MCF 10A (cell line): Measurements from ENCODE around the gene PLXND1. TPM values are rescaled to one million over a fixed set of nuclear protein-coding genes. Genes with fewer than 3 reads are reported as not detected.

ENCODE experiments used
- BruUV-seq: library from RNA; stranded (reverse); fragments of 400-500 nt; replicated peaks from 2 replicates; lab custom pipeline; 2021; lab: Mats Ljungman, UMichigan
- CTCF ChIA-PET: fragments of 300-600 bp; sonication (Branson Sonifier 250); formaldehyde crosslinking; extraction: SDS; loops from one replicate; lab custom pipeline; 2021; ENCODE audit warnings: antibody characterized with exemption, inconsistent platforms; lab: Yijun Ruan, JAX
- POLR2A ChIA-PET: fragments of 300-600, 350-650 bp; sonication (Branson Sonifier 250); formaldehyde crosslinking; extraction: SDS; loops from one replicate; lab custom pipeline; 2020; ENCODE audit warnings: antibody characterized with exemption, inconsistent platforms; lab: Yijun Ruan, JAX
- DNase-seq: peaks from one replicate; pipeline ENCODE4 v3.0.0-alpha.2; 2018; ENCODE audit not compliant: unreplicated experiment
- H3K27ac Mint-ChIP-seq: one replicate; pipeline ENCODE4 v1.8.0; 2022; ENCODE audit warnings: mild to moderate bottlenecking, low read depth, mixed read lengths; ENCODE audit not compliant: unreplicated experiment
- H3K27me3 Mint-ChIP-seq: one replicate; pipeline ENCODE4 v1.8.0; 2022; ENCODE audit warnings: mixed read lengths; ENCODE audit not compliant: insufficient read depth, unreplicated experiment
- H3K36me3 Mint-ChIP-seq: one replicate; pipeline ENCODE4 v1.8.0; 2022; ENCODE audit warnings: mild to moderate bottlenecking, moderate library complexity, mixed read lengths; ENCODE audit not compliant: insufficient read depth, unreplicated experiment
- H3K4me1 Mint-ChIP-seq: one replicate; pipeline ENCODE4 v1.8.0; 2022; ENCODE audit warnings: mixed read lengths; ENCODE audit not compliant: insufficient read depth, unreplicated experiment
- H3K4me3 Mint-ChIP-seq: one replicate; pipeline ENCODE4 v1.8.0; 2022; ENCODE audit warnings: mild to moderate bottlenecking, moderate library complexity, mixed read lengths; ENCODE audit not compliant: unreplicated experiment
- H3K9me3 Mint-ChIP-seq: one replicate; pipeline ENCODE4 v1.8.0; 2022; ENCODE audit warnings: mixed read lengths; ENCODE audit not compliant: unreplicated experiment
- intact Hi-C: fragments of 100-400 bp; cut with micrococcal nuclease; formaldehyde crosslinking; loops from 2 replicates; pipeline ENCODE4 v1.14.1; 2022
- total RNA-seq: library from RNA; stranded (reverse); gene quantifications from 2 replicates; pipeline ENCODE4 v1.2.3, GENCODE V29; 2022
- TF ChIP-seq, protein P1 (sequence below): fragments of 200-600 bp; IDR thresholded peaks from one replicate; pipeline ENCODE4 v1.8.0; 2022; ENCODE audit warnings: antibody characterized with exemption, mild to moderate bottlenecking; ENCODE audit not compliant: unreplicated experiment

The PLXND1 gene
- total RNA-seq, 1 experiment from 2014 or later: 5.6 TPM

DNA sequence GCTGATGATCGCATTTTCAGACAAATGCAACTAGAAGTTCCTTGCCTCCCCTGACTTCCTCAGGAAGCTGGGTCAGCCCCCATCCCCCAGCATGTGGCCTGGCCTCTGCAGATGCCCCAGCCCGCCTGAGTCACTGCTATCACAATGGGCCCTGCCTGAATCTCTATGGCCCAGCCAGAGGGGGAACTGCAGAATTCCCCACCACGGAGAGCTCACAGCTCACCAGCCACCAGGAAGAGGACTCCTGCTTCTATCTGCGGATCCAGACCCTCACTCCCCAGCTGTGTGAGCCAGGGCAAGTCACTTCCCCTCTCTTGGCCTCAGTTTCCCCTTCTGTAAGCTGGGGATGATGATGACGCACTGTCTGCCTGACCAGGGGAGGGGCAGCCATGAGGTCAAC is 6.9 kb downstream of the PLXND1 start:
- Mint-ChIP-seq H3K27ac (no peak overlapping the region), H3K9me3 (no peaks in the 10 kb centered on the region), H3K36me3 (no peaks in the 10 kb centered on the region), H3K4me3 (no peak overlapping the region), H3K27me3 (no peaks in the 10 kb centered on the region), H3K4me1 (no peaks in the 10 kb centered on the region)
- POLR2A ChIA-PET: no interaction called here
- TF ChIP-seq, protein P1, sequence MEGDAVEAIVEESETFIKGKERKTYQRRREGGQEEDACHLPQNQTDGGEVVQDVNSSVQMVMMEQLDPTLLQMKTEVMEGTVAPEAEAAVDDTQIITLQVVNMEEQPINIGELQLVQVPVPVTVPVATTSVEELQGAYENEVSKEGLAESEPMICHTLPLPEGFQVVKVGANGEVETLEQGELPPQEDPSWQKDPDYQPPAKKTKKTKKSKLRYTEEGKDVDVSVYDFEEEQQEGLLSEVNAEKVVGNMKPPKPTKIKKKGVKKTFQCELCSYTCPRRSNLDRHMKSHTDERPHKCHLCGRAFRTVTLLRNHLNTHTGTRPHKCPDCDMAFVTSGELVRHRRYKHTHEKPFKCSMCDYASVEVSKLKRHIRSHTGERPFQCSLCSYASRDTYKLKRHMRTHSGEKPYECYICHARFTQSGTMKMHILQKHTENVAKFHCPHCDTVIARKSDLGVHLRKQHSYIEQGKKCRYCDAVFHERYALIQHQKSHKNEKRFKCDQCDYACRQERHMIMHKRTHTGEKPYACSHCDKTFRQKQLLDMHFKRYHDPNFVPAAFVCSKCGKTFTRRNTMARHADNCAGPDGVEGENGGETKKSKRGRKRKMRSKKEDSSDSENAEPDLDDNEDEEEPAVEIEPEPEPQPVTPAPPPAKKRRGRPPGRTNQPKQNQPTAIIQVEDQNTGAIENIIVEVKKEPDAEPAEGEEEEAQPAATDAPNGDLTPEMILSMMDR: no peak
- no TSS peak for BruUV-seq
- intact Hi-C loops: no loop called here
- no peak for DNase-seq
- CTCF ChIA-PET: interaction anchor here (1.3 kb wide), 1 partner anchor 28 kb away, joined by 5 read pairs; no protein-coding TSS in a partner anchor

DNA sequence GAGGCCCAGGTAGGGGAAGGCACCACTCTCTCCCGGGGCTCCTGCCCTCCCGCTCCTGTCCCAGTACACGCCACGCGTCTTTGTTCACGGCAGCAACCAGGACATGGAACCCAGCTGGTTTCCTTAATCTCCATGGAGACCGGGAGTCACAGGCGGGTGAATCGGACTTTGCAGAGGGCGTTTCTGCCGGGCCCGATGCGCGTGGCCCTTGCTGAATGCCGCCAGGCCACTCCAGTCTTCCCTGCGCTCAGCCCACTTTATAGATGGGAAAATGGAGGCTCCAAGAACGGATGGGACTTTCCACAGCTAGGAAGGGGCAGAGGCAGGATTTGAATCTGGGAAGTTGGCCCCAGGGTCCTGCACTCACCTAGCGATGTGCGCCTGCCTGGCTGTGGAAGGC is 7.4 kb downstream of the PLXND1 start:
- no peaks in the 10 kb centered on the region for H3K27me3 Mint-ChIP-seq
- no peaks in the 10 kb centered on the region for H3K9me3 Mint-ChIP-seq
- ChIA-PET POLR2A (no interaction called here), CTCF (interaction anchor here (1.3 kb wide), 1 partner anchor 29 kb away, joined by 5 read pairs; no protein-coding TSS in a partner anchor)
- intact Hi-C loops: no loop called here
- DNase-seq: no peak
- H3K27ac Mint-ChIP-seq: no peak overlapping the region
- no peaks in the 10 kb centered on the region for H3K36me3 Mint-ChIP-seq
- H3K4me1 Mint-ChIP-seq: no peaks in the 10 kb centered on the region
- no peak overlapping the region for H3K4me3 Mint-ChIP-seq
- BruUV-seq: no TSS peak
- TF ChIP-seq, protein P1: no peak

DNA sequence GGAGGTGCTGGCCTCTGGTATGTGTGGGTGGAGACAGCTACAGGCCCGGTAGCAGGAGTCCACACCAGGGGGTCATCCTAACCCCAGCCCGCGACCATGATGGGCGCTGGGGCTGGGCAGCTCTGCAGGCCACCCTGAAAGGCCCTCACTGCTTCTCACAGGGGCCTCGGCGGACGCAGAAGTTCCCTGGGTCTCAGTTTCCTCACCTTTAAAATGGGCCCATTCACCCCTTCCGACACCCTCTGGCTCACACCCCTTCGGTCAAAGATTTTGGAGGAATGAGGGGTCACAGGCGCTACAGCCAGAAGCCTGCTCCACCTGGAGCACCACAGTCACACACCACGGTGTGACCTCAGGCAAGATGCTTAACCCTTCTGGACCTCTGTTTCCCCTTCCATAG is 8.0 kb downstream of the PLXND1 start:
- no peaks in the 10 kb centered on the region for H3K9me3 Mint-ChIP-seq
- no TSS peak for BruUV-seq
- DNase-seq: no peak
- H3K27ac Mint-ChIP-seq: no peak overlapping the region
- H3K4me3 Mint-ChIP-seq: no peak overlapping the region
- intact Hi-C loops: no loop called here
- ChIA-PET CTCF (interaction anchor here (1.3 kb wide), 1 partner anchor 29 kb away, joined by 5 read pairs; no protein-coding TSS in a partner anchor), POLR2A (no interaction called here)
- H3K27me3 Mint-ChIP-seq: no peaks in the 10 kb centered on the region
- no peaks in the 10 kb centered on the region for H3K4me1 Mint-ChIP-seq
- H3K36me3 Mint-ChIP-seq: no peaks in the 10 kb centered on the region
- TF ChIP-seq, protein P1: no peak

DNA sequence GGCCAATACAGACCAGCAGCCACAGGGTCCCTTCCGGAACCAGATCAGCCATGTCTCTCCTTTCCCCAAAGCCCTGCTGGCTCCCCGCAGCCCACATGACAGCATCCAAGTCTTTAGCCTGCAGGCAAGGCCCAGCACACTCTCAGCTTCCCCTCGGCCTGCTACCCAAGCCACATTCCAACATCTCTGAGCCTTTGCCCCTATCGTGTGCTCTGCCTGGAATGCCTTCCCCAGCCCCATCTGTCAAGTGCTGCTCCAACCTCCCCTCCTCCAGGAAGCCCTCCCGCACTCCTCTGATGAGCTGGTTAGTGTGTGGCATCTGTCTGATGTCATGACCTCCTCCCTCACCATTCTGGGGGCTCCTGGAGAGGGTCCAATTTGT is 8.5 kb downstream of the PLXND1 start:
- Mint-ChIP-seq H3K27ac (no peak overlapping the region), H3K4me1 (no peaks in the 10 kb centered on the region), H3K36me3 (no peaks in the 10 kb centered on the region), H3K27me3 (no peaks in the 10 kb centered on the region), H3K4me3 (no peak overlapping the region), H3K9me3 (no peaks in the 10 kb centered on the region)
- no TSS peak for BruUV-seq
- intact Hi-C loops: no loop called here
- no peak for DNase-seq
- TF ChIP-seq, protein P1: no peak
- POLR2A ChIA-PET: no interaction called here
- CTCF ChIA-PET: no interaction called here
